Measurements from ENCODE around the gene CD6. TPM values are rescaled to one million over a fixed set of nuclear protein-coding genes. Genes with fewer than 3 reads are reported as not detected.

The CD6 gene
- total RNA-seq, 1 donor from 2014 or later = not detected

- no peak for TF ChIP-seq CTCF (IDR thresholded peaks at IDR 0.05; ENCODE audit: insufficient read depth, low read length, severe bottlenecking)
- Histone ChIP-seq H3K36me3 (ENCODE audit: control insufficient read depth, insufficient read depth, low read length) (no peaks in the 10 kb centered on the region), H3K4me3 (ENCODE audit: low read depth, low read length) (no peak overlapping the region), H3K27me3 (ENCODE audit: control insufficient read depth, insufficient read depth, low read length) (no peaks in the 10 kb centered on the region)
- FAIRE-seq = no peak
- DNase-seq (ENCODE audit: low read depth) = no peak
These were observed 85.1 kb downstream of the CD6 start for GRCh38 chr11:61056571-61056970.

- H3K4me3 ChIP-seq (ENCODE audit: low read depth, low read length) = no peak overlapping the region
- no peaks in the 10 kb centered on the region for H3K36me3 ChIP-seq (ENCODE audit: control insufficient read depth, insufficient read depth, low read length)
- FAIRE-seq (no peak), DNase-seq (ENCODE audit: low read depth) (no peak)
- no peaks in the 10 kb centered on the region for H3K27me3 ChIP-seq (ENCODE audit: control insufficient read depth, insufficient read depth, low read length)
- no peak for TF ChIP-seq CTCF (IDR thresholded peaks at IDR 0.05; ENCODE audit: insufficient read depth, low read length, severe bottlenecking)
These were observed 85.5 kb downstream of the CD6 start for GRCh38 chr11:61056981-61057380.

GRCh38 chr11:61057615-61058014 lies 86.1 kb downstream of the CD6 start:
- Histone ChIP-seq H3K27me3 (ENCODE audit: control insufficient read depth, insufficient read depth, low read length) (no peaks in the 10 kb centered on the region), H3K4me3 (ENCODE audit: low read depth, low read length) (no peak overlapping the region), H3K36me3 (ENCODE audit: control insufficient read depth, insufficient read depth, low read length) (no peaks in the 10 kb centered on the region)
- FAIRE-seq (no peak), DNase-seq (ENCODE audit: low read depth) (no peak)
- no peak for TF ChIP-seq CTCF (IDR thresholded peaks at IDR 0.05; ENCODE audit: insufficient read depth, low read length, severe bottlenecking)

GRCh38 chr11:61058583-61059259 lies 87.2 kb downstream of the CD6 start:
- FAIRE-seq (no peak), DNase-seq (ENCODE audit: low read depth) (no peak)
- H3K4me3 ChIP-seq (ENCODE audit: low read depth, low read length) = no peak overlapping the region

GRCh38 chr11:61059260-61059752 lies 87.8 kb downstream of the CD6 start:
- FAIRE-seq (no peak), DNase-seq (ENCODE audit: low read depth) (no peak)
- no peaks in the 10 kb centered on the region for H3K27me3 ChIP-seq (ENCODE audit: control insufficient read depth, insufficient read depth, low read length)
- no peak for TF ChIP-seq CTCF (IDR thresholded peaks at IDR 0.05; ENCODE audit: insufficient read depth, low read length, severe bottlenecking)
- no peaks in the 10 kb centered on the region for H3K36me3 ChIP-seq (ENCODE audit: control insufficient read depth, insufficient read depth, low read length)
- H3K4me3 ChIP-seq (ENCODE audit: low read depth, low read length) = no peak overlapping the region

More at GRCh38 chr11:61058583-61059259, 87.2 kb downstream of the CD6 start:
- TF ChIP-seq CTCF (IDR thresholded peaks at IDR 0.05; ENCODE audit: insufficient read depth, low read length, severe bottlenecking) = no peak
- Histone ChIP-seq H3K27me3 (ENCODE audit: control insufficient read depth, insufficient read depth, low read length) (no peaks in the 10 kb centered on the region), H3K36me3 (ENCODE audit: control insufficient read depth, insufficient read depth, low read length) (no peaks in the 10 kb centered on the region)
